Activated CD8-positive, alpha-beta memory T cell treated with anti-CD3 and anti-CD28 coated beads for 48 hours (primary cell): ENCODE data around the gene TMEM8B.
"Not testable (repeated sequence)": the region's sequence is repeated elsewhere in the genome, so short reads cannot be mapped to it uniquely, and the experiment has no call there.

Experiments
- DNase-seq, 3 experiments: peaks; one replicate each; pipeline ENCODE4 v3.0.0-alpha.2; 2020; ENCODE audit warnings: low read depth in 2 of 3, low spot score in 2 of 3

The TMEM8B gene

DNA sequence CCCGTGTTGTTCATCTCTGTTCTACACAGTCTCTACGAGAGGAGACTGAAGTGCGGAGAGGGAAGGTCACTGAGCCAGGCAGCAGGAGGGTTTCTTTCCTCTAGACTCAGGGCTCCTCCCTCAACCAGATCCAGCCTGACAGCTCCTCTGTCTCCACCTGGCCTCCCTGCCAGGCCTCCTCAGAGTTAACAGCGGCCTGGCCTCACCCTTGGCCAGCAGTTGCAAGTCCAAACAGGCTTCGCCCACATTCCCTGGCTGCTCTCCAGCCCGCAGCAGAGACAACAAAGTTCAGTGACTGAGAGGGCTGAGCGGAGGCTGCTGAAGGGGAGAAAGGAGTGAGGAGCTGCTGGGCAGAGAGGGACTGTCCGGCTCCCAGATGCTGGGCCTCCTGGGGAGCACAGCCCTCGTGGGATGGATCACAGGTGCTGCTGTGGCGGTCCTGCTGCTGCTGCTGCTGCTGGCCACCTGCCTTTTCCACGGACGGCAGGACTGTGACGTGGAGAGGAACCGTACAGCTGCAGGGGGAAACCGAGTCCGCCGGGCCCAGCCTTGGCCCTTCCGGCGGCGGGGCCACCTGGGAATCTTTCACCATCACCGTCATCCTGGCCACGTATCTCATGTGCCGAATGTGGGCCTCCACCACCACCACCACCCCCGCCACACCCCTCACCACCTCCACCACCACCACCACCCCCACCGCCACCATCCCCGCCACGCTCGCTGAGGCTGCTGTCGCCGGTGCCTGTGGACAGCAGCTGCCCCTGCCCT, 77.1 kb downstream of the TMEM8B start, which contains the start of gene HRCT1:
Gene HRCT1, plus strand, starts transcription at position 291 of the 768 bp plus-strand sequence. Its CDS starts 86 bp downstream, at position 377.
- no peak for DNase-seq

DNA sequence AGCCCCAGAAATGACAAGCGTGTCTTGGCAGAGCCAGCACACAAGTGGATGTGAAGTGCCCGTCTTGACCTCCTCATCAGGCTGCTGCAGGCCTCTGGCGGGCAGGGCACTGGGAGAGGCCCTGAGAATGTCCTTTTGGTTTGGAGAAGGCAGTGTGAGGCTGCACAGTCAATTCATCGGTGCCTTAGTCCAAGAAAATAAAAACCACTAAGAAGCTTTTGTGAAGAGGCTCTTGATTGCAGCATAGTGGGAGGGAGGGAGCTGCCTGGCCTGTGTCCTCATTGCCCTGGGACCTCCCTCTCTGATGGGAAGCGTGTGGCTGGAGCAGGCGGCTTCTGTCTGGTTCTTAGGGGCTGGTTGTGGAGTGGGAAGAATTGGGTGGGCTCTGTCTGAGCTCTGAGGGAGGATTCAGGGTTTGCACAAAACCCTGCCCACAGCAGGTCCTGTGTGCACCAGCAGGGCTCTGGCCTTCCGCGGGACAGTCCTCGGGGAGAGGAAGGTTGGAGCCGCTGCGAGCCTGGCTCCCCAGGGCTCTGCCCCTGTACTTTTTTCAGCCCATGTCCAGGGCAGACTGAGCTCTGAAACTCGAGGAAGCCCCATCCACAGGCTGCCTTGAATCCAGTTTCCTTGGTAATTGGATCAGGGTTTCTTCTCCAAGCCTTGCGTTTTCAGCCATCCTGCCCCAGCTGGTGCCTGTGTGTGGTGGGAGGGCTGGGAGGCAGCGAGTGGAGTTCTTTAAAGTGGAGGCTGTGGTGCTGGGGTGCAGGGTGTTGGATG, 78.1 kb downstream of the TMEM8B start:
- no peak for DNase-seq

DNA sequence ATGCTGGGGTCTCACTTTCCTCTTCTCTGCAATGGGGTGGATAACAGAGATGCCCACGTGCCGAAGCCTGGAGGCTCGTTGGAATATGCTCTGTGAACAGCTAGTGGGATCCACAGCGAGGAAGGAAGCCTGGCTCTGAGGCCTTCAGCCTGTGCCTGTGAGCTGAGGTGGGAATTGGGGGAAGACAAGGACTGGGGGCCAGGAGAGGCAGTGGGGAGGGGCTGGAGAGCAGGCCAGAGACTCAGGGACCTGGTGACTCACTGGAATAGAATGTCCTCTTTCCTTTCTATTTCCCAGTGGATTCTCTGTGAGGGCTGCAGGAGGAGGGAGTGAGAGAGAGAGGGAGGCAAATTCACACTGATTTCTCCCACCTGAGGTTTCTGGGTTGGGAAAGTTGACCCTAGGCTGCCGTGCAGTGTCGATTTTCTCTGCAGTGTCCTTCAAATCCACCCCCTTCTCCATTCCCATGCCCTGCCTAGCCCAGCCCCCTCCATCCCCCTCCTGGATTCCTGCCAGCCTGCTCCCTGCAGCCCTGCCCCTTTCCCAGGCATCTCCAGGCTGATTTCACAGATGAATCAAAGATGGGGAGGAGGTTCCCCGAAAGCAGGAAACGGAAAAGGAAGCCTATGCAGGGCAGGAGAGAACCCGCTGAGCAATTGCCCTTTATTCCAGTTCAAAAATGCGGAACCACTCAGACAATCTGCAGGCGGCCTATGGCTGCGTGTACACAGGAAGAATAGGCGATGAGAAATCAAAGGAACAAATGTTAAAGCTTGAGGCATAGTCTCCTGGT, 78.9 kb downstream of the TMEM8B start:
- no peak for DNase-seq

DNA sequence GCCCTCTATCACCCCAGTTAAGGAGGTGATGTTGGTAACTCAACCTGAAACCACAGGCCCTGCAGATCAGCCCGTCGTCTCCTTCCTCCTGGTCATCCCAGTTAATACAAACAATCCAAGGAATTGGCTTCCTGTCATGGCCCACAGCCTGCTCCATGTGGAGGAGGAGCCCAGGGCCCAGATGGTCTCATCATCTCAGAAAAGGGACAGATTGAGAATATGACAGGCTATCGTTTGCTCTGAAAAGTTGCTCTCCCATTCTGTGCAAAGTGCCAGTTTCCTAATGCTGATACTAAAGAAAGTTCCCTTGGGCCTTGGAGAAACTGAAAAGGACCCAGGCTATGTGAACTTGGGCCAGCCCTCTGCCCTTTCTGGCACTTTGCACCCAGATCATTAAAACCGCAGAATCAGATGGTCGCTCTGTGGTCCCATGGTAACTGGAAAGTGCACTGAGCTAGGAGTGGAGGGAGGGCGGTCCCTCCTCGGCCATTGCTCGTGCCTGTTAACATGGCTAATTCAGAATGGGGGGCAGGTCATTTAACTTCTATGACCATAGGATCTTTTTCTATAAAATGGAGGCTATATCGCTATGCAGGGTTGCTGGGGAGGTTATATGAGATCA, 79.6 kb downstream of the TMEM8B start:
- no peak for DNase-seq

DNA sequence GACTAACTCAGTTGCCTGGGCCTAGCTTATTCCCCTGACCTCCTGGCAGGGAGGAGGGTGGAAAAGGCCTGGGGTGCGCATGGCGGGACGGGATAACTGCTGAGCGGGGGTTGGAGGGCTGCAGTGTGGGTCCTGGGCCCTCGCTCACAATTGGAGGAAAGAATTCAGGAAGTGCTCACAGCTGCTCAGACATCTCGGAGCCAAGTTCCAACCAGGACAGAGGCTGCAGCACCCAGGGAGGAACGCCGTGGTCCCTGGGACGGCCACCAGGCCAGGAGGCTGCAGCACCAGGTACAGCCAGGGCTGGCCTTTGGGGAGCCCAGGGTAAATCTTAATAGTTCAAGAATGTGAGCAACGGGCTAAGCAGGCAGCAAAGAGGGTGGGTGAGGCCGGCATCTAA, 80.2 kb downstream of the TMEM8B start, which contains the start of gene SPAAR:
Gene SPAAR, plus strand, starts transcription at position 217 of the 400 bp plus-strand sequence. CDS start 974 bp downstream, outside the sequence.
- no peak for DNase-seq

DNA sequence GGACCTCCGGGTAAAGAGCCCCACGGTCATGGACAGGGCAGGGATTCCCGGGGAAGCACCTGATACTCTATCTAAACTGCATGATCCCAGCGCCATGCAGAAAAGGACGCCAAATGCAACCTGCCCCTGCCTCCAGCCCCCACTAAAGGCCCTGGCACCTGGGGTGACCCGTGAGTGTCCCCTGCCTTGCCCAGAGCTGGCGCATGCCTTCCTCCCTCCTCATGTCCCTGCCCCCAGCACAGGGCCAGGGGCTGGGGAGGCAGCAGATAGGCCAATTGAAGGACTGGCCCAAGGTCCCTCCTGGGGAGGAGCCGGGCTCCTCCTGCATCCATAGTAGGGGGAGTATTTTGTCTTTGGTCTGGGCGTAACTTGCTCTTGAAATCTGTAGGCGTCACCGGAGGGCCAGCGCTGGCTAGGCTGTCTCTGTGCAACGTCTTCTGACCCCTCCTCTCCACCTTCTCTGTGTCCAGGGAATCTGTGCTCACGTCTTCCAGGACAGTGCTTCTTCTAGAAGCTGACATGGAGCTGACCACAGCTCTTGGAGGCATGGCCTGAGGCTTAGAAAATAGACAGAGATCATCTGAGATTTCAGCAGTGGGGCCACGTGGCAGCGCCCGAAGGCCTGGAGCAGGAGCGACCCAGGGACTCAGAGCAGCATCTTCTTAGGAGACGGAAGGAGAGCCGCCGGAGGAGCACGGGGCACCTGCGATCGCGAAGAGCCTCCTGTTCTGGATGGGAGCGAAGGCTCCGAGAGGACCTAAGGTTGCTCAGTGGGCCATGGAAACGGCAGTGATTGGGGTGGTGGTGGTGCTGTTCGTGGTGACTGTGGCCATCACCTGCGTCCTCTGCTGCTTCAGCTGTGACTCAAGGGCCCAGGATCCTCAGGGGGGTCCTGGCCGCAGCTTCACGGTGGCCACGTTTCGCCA, 80.9 kb downstream of the TMEM8B start:
- no peak for DNase-seq

DNA sequence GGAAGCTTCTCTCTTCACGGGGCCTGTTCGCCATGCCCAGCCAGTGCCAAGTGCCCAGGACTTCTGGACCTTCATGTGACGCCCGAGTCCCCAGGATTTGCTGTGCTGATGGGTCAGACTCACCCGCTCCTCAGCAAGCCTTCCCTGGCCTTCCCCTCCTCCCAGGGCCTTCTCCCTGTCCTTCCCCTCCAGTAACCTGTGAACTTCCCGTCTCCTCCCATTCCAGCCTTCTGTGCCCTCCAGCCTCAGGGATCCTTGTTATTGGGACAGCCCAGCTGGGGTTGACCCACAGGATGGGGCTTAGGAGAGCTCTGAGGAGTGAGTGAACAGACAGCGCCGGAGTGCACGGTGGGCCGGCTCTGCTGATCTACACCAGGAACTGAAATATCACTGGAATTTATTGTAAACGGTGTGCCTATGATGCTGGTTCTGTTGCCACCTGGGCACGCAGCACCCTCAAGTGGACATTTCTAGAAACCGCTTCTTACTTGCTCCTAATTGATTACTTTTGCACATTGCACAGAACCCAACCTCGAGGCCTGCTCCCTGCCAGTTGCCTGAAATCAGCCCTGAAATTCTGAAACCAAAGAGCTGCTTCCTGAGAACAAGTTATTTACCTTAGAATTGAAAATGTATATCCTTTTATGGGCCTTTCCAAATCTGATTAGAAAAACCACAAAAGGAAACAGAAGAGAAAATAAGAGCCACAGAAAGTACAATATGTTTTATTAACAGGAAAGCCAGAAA, 81.8 kb downstream of the TMEM8B start:
- DNase-seq: no peak

DNA sequence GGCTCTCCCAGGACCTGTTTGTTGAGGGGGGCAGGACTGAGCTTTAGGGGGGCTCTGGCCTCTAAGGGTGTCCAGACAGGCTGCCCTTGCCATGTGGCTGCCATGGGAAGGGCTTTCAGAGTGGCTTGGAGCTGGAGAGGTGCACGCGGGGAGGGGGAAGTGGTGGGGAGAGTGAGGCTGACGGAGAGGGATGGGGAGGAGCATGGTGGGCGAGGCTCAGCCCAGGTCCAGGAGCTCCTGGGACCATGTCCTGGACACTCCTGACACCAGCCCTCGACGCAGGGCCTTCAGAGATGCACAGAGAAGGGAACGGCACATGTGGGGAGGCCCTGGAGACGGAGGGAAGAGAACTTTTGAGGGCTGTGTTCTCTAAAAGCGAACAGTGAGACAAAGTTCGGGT, 82.7 kb downstream of the TMEM8B start:
- DNase-seq: no peak

DNA sequence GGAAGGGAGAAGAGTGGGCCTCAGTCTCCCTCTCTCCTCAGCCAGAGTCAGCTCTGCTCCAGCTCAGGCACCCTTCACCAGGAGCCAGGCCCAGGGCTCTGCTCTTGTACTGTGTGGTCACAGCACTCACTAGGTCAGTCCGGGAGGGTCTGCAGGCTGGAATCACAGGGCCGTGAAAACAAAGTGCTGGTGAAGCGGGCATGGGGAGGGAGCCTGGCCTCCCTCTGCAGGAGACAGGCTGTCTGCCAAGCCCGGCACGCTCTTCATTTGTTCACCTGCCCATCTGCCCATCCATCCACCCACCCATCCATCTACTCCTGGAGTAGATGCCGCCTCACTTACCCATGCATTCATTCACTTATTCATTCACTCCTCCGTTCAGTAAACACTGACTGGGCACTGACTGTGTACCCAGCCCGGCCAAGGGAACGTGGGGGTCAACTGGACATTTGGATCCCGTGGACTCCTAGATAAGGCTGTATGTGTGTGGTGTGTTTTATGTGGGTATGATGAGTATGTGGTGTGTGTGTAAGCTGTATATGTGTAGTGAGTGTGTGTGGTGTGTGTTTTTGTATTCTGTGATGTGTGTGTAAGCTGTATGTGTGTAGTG, 83.9 kb downstream of the TMEM8B start:
- no peak for DNase-seq

DNA sequence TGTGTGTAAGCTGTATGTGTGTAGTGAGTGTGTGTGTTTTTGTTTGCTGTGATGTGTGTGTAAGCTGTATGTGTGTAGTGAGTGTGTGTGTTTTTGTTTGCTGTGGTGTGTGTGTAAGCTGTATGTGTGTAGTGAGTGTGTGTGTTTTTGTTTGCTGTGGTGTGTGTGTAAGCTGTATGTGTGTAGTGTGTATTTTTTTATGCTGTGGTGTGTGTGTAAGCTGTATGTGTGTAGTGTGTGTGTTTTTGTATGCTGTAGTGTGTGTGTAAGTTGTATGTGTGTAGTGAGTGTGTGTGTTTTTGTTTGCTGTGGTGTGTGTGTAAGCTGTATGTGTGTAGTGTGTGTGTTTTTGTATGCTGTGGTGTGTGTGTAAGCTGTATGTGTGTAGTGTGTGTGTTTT, 84.4 kb downstream of the TMEM8B start:
- DNase-seq: not testable (repeated sequence)

DNA sequence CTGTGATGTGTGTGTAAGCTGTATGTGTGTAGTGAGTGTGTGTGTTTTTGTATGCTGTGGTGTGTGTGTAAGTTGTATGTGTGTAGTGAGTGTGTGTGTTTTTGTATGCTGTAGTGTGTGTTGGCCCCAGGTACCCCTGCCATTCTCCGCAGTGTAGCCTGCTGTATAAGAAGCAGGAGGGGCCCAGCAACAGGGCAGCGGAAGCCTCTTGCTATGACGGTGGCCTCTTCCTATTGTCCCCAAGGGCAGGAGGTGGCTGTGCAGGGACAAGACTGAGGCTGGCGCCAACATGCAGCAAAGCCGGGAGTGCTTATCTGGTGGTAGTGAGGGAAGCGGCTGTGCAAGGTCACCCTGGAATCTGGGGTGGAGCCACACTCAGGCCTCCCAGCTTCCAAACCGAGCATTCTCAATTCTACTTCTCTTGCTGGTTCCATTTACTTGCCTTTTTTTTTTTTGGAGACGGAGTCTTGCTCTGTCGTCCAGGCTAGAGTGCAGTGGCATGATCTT, 85.3 kb downstream of the TMEM8B start:
- DNase-seq: no peak
